Stimulated activated CD8-positive, alpha-beta memory T cell treated with anti-CD3 and anti-CD28 coated beads, Interleukin-2, amount 100 ng/mL, for 1 hour (primary cell): ENCODE data around the gene CSRP1.
"Not testable (repeated sequence)": the region's sequence is repeated elsewhere in the genome, so short reads cannot be mapped to it uniquely, and the experiment has no call there.

Experiments used
- DNase-seq, 2 donors: peaks; one replicate each; pipeline ENCODE4 v3.0.0-alpha.2; 2020; ENCODE audit warnings: low read depth in 2 of 2

The CSRP1 gene

DNA sequence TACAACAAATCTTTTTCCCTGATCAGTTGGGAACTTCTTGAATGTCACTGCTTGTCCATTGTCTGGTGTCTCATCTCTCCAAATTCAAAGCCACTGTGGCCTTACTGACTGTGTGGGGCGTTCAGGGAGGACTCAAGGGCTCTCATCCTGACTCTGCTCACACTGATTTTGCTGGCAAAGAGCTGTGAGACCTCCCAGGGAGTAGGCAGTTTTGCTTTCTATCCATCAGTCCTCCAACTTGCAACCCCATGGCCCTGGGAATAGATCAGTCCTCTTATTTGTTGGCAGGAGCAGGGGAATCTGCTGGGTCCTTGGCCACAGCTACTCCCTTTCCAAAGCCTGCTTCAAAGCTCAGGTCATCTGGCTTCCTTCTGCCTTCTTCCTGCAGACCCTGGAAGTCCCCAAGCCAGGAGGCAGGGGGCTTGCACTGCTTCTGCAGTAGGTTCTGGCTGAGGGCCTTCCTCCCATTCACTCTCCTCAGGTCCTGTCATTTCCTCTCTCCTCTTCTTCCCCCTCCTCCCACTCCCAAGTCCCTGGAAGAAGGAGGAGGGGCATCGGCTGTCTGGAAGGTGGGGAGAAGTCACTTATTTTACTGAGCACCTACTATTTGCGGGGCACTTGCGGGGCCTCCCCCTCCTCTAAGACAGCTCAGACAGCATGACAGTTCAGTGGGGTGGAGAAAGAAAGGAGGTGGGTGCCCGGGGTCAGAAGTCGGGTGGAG, 31.1 kb upstream of the CSRP1 start:
- no peak for DNase-seq

DNA sequence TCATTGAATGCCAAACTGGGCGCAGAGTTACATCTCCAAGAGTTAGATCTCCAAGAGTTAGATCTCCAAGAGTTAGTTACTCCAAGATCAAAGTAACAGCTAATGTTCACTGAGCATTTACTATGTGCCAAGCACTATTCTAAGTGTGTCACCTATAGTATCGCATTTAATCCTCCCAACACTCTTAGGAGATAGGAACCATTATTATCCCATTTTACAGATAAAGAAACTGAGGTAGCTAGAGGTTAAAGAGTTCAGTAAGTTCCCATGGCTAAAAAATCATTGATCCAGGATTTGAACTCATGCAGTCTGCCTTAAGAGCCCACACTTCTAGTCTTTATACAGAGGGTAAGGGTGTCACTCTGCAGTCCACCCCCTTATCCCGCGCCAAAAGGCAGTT, 30.5 kb upstream of the CSRP1 start:
- no peak for DNase-seq

DNA sequence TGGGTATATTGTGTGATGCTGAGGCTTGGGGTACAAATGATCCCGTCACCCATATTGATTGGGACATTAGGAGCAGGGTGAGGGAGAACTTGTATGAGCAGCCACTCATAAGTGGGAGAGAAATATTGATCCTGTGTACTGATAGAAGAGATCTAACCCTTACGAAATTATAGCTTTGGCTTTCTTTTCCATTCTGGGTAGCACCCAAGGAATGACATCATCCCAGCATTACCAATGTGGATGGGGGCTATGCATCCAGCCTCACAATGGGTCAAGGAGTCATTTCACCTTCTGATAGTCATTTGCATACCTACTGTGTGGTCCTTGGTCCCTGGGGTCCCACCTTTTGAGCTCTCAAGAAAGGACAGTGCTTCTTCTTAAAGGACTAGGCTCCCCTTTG, 30.1 kb upstream of the CSRP1 start:
- no peak for DNase-seq

DNA sequence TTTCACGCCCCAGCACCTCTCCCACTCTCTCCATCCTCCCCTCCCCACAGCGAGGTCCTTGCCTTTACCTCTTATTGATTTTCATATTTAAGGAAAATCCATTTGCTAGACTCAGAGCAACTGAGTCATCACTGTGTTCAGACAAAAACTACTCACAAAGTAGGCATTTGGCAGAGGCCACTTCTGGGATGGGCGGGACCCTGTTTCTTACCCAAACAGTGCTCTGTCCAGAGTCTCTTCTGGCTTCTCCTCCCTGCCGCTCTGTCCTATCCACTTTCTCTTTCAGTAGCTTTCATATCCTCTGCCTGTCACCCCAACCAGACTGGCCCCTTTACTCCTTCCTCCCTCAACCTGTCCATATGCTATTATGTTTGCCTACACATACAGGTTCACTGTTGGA, 29.6 kb upstream of the CSRP1 start:
- no peak for DNase-seq

DNA sequence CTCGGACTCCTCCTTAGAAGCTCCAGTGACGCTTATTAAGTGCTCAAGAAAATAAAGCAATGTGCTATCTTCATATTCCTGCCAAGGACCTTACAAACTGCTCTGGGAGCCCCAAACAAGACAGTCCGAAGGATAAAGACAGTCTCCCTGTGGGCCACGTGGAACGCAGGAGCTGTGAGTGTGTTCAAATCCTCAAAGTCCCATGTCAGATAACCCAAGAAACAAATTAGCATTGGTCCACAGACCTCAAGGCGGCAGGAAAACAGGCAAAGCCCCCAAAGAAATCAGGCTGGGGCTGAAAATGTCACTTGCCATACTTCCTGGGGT, 29.0 kb upstream of the CSRP1 start:
- DNase-seq: no peak

DNA sequence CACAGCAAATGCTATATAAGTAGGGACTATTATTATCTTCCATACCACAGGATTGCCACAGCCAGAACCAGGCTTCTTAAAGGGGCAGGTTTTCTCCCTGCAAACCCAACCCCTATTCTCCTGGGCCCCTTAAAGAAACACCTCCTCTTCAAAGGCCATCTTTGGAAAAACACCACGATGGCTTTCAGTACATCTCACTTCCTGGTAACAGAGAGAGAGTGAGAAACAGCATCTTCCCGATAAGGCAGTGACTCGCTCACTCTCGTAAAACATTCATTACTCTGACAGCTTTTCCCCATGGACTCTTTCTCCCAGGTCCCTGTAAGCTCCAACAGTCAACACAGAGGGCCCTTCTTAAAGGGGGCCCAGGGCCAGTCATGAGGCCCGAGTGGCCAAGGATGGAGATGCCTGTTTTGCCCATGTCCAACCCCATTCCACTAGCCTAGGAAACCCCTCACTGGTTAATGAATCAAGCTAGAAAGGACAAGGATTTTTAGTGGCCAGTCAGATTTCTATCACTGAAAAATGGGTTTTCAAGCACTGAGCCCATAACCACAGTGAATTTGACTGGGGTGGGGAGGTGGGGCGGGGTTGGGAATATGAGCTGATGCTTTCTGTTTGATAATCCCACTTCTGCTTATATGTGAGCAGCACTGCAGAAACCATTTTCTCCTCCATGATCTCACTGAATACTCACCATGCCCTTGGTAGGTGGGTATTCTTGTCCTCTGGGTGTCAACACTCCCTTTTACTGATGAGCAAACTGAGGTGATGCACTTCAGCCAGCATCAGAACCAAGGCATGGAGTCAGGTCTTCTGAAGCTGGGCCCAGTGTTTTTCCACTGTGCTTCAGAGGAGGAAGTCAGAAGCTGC, 28.4 kb upstream of the CSRP1 start:
- DNase-seq: no peak

DNA sequence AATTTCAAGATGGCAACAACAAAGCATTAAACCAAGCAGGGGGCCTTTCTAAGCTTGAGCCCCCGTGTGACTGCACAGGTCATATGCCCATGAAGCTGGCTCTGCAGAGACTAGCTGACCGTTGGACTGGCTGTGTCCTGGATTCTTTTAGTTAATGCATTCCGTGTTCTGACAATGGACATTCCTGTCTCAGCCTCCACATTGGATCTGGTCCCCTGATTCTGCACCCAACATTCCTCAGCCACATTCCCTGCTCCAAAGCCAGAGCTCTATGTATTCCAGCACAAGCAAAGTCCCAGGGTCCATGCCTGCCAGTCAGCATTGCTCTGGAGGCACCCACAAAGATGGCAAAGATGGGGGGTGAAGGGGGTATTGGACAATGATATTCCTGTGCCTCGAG, 26.9 kb upstream of the CSRP1 start:
- no peak for DNase-seq

DNA sequence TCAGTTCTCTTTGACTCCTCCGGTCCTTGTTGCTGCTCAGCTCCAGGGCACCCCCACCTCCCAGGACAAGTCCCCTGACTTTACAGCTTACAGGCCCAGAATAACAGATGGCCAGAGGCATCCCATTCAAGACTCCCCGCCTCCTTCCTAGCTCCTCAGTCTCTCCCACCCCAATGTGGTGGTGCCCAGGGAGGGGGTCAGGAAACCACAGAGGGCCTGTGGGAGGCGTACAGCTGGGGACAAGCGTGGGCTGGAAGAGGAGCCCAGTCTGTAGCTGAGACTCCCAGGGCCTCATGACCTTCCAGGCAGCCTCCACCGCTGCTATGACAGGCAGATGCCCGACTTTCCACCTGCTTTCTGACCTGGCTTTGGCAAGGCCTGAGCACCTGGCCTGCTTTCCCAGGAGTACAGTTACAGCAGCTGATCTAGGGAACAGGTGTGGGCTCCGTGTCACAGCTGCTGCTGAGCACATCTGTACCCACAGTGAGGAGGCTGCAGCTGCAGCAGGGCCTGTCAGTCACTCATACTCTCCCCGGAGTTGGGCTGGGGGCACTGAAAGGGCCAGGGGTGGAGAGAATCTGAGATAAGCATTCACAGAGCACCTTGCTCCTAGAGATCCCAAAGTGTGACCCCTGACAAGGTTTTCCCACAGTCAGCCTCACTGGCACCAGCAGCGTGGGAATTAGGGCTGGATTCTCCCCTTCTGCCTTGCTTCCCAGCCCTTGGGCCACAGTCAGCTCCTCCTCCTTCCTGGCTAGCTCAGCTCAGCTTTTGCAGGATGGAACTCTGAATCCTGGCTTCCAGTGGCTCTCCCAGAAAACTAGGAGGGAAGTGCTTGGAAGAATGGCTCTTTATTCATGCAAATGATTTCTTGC, 24.9 kb upstream of the CSRP1 start:
- no peak for DNase-seq

DNA sequence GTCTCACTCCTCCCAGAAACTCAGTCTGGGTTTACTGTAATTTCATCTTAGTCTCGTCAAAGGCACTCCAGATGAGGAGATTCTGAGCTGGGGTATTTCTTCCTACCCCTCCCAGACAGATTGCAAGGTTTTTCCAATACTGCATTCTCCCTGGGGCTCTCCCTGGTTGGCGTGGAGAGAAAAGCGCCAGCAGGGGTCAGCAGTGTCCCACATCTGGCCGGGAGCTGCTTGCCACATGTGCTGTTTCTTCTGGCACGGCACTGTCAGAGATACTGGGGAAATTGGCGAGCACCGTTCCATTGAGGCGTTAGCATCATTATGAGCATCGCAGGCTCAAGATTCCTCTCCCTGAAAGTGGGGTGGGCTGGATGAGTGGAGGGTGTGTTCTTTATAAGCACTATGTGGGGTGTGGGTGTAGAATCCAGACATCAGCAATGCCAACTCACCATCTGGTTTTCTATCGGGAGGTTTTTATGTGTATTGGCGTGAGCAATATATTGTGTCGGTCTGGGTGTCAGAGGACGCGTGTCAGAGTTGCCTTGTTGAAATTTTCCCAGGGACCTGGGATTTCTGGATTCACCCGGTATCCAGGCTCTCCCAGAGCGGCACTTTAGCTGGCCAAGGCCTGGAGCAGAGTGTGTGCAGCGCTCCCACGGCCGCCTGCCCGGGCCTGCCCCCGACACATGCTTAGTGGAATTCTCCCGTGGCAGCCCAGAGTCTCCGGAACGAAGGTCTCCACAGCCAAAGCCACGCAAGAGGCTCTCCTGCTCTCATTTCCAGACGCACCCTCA, 24.0 kb upstream of the CSRP1 start:
- DNase-seq: no peak

DNA sequence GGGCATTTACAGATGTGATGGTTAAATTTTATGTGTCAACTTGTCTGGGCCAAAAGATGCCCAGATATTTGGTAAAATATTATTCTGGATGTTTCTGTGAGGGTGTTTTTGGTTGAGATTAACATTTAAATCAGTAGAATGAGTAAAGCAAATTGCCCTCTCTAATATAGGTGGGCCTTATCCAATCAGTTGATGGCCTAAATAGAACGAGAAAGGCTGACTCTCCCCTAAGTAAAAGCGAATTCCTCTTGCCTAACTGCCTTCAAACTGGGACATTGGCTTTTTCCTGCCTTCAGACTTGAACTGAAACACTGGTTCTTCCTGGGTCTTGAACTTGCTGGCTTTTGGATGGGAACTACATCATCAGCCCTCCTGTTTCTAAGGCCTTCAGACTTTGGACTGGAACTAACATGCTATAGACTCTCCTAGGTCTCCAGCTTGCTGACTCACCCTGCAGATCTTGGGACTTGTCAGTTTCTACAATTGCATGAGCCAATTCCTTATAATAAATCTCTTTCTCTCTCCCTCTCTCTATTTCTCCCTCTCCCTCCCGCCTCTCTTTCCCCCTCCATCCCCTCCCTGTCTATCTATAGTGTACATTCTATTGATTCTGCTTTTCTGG, 21.8 kb upstream of the CSRP1 start:
- no peak for DNase-seq

DNA sequence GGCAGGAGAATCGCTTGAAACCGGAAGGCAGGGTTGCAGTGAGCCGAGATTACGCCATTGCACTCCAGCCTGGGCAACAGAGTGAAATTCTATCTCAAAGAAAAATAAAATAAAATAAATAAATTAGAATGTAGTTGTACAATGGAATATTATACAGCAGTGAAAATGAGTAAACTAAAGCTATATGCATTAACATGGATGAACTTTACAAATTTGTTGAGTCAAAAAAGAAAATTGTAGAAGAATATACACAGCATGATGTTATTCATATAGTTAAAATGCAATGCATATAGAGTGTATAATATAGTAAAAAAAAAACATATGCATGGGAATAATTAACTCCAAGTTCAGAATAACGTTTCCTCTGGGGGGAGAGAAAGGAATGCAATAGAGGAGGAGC, 21.0 kb upstream of the CSRP1 start:
- DNase-seq: no peak

DNA sequence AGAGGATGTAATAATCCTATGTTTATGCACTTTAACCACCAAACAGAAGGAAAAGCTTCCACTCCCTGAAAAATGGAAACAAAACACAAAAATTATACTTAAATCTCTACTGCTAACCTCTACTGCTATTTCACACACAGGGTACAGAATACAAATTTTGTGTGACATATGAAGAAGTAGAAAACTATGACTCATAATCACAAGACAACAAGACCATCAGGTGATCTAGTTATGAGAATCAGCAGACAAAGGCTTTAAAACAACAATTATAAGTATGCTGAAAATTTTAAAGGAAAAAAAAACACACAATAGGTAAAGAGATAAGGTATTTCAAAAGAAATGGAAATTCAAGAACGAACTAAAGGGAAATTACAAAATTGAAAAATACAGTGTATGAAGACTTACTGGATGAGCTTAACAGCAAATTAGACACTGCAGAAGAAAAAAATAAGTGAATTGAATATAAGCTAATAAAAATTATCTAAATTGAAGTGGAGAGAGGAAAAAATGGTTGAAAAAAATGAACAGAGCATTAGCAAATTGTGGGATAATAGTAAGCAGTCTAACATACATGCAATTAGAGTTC, 18.4 kb upstream of the CSRP1 start:
- no peak for DNase-seq

DNA sequence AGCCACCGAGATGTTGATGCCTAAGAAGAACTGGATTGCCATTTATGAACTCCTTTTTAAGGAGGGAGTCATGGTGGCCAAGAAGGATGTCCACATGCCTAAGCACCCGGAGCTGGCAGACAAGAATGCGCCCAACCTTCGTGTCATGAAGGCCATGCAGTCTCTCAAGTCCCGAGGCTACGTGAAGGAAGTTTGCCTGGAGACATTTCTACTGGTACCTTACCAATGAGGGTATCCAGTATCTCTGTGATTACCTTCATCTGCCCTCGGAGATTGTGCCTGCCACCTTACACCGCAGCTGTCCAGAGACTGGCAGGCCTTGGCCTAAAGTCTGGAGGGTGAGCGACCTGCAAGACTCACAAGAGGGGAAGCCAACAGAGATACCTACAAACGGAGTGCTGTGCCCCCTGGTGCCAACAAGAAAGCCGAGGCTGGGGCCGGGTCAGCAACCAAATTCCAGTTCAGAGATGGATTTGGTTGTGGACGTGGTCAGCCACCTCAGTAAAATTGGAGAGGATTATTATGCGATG, 13.2 kb upstream of the CSRP1 start:
- not testable (repeated sequence) for DNase-seq

DNA sequence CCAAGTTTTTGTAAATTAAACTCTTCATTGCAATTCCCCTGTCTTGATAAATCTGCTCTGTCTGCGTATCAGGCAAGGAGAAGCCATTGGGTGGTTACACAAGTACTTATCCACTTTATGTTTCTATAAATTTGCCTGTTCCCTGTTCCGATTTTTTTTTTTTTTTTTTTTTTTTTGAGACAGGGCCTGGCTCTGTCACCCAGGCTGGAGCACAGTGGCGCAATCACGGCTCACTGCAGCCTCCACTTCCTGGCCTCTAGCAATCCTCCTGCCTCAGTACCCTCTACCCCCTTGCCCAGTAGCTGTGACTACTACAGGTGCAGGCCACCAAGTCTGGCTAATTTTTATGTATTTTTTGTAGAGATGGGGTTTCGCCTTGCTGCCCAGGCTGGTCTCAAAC, 11.1 kb upstream of the CSRP1 start:
- no peak for DNase-seq

DNA sequence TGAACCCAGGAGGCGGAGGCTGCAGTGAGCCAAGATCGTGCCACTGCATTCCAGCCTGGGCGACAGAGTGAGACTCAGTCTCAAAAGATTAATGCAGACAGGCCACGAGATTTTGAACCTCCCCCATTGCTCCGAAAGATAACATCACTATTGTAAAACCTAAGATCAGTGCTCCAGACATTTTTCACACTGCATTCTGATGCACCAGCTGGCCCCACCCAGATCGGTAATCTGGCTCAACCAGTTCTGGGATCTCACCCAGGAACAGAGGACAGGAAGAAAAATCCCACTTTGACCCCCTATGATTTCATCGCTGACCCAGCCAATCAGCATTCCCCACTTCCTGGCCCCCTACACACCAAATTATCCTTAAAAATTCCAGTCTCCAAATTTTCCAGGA, 10.7 kb upstream of the CSRP1 start:
- no peak for DNase-seq

DNA sequence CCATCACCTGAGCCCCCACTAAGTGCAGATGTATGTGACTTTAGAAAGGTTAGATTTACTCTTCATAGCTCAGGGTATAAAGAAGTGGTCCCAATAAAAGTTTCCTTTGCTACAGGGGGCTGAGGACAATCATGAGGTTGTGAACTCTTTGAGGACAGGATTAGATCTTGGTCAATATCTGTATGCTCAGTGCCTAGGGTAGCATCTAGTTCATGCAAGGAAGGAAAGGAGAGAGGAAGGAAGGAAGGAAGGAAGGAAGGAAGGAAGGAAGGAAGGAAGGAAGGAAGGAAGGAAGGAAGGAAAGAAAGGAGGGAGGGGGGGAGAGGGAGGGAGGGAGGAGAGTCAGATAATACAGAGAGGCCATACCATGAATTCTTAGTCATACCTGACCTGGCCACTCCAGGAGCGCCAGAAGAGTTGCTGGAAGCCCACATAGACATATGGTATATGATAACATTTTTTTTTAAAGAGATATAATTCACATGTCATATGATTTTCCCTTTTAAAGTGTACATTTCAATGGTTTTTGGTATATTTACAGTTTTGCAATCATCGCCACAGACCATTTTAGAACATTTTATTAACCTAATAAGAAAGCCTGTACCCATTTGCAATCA, 9.7 kb upstream of the CSRP1 start:
- DNase-seq: no peak

DNA sequence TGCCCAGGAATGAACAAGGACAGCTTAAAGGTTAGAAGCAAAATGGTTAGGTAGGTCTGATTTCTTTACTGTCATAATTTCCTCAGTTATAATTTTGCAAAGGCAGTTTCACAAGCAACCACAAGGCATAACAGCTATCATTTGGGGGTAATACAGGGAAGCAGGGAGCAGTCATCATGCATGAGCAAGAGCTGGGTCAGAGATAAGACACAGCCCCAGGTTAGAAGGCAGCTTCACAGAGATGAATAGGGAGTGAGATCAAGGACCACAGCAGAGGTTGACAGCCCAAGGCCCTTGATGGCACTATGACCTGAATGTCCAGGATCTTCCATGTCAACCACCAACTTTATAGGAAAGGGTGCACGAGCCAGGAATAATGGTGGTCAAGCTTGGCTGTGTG, 9.0 kb upstream of the CSRP1 start:
- DNase-seq: no peak

DNA sequence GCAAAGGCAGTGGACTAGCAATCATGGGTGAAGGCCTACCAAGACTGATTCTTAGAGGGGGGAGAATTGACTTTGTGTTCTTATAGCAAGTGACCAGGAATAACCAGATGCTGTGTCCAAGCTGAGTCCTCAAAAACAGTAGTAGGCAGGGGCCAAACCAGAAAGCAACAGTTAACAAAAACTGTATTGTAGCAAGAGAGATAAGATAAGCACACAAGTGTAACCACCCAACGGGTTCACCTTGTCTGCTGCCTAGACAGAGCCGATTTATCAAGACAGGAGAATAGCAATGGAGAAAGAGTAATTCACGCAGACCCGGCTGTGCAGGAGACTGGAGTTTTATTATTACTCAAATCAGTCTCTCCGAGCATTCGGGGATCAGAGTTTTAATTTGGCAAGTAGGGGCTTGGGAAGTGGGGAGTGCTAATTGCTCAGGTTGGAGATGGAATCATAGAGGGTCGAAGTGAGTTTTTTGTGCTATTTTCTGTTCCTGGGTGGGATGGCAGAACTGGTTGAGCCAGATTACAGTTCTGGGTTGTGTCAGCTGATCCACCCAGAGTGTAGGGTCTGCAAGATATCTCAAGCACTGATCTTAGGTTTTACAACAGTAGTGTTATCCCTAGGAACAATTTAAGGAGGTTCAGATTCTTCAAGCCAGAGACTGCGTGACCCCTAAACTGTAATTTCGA, 8.3 kb upstream of the CSRP1 start:
- DNase-seq: no peak

DNA sequence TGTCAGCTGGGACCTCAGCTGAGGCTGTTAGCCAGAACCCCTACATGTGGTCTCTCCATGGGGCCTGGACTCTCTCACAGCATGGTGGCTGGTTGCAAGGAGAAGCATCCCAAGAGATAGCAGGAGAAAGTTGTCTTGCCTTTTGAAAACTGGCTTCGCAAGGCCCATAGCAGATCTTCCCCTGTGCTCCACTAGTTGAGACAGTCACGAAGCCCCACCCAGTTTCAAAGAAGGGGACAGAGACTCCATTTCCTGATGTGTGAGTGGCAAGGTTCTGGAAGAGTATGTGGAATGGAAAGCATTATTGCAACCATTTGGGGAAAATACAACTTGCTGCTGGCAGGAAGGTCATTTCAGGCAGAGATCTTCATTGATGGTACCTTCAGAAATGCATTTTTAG, 7.5 kb upstream of the CSRP1 start:
- DNase-seq: no peak
